DOHH2 (cell line): ENCODE measurements around the gene TMEM9.

ENCODE experiments used
- CTCF ChIP-seq: fragments of 200-600 bp; sonication (generic); IDR thresholded peaks from one replicate; pipeline ENCODE4 v1.5.1; 2014; ENCODE audit warnings: antibody characterized with exemption, mild to moderate bottlenecking, low read depth, low read length; ENCODE audit not compliant: poor library complexity, severe bottlenecking
- EZH2phosphoT487 ChIP-seq: fragments of 200-600 bp; sonication (generic); IDR thresholded peaks from 2 replicates; pipeline ENCODE4 v1.6.1; 2017; ENCODE audit warnings: borderline replicate concordance, mild to moderate bottlenecking, antibody characterized with exemption, low read length, moderate library complexity, mixed read lengths

DNA sequence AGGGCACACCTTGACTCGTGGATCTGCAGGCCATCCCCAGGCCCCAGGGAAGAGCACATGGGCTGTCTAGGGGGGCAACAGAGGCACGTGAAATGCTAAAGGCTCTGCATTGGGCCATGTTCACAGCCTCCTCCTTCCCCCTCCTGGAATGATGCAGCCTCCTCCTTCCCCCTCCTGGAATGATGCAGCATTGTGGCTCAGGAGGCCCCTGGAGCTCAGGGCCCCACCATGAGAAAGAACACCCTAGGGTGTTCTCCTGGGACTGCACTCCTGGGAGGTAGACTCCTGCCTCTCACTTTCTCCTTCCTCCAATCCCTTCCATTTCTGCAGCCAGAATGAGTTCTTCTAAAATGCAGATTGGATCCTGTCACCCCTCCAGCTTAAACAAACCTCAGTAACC is 34.8 kb upstream of the TMEM9 start:
- TF ChIP-seq CTCF = no peak
- no peak for TF ChIP-seq EZH2phosphoT487
